ENCODE data around the gene CXCL14. TPM values are rescaled to one million over a fixed set of nuclear protein-coding genes. Genes with fewer than 3 reads are reported as not detected.

The CXCL14 gene
- total RNA-seq, 4 donors from 2014 or later, result 0.15 to 23.2 (median 3.8) TPM

GRCh38 chr5:135601466-135601865 lies 22.7 kb upstream of the CXCL14 start:
- WGBS, 2 donors (ENCODE audit: low coverage in 1 of 2), result 71% methylated on average over 1 of the region's 3 CpGs; no CpG with 5 or more reads in 1 of the 2 donors
- Histone ChIP-seq H3K27ac (no peak overlapping the region), H3K9me3 (no peaks in the 10 kb centered on the region), H3K36me3 (no peaks in the 10 kb centered on the region), H3K27me3 (peaks cover 8% of the 10 kb centered on the region), H3K4me3 (no peak overlapping the region), H3K4me1 (no peaks in the 10 kb centered on the region)
- TF ChIP-seq, protein P1, sequence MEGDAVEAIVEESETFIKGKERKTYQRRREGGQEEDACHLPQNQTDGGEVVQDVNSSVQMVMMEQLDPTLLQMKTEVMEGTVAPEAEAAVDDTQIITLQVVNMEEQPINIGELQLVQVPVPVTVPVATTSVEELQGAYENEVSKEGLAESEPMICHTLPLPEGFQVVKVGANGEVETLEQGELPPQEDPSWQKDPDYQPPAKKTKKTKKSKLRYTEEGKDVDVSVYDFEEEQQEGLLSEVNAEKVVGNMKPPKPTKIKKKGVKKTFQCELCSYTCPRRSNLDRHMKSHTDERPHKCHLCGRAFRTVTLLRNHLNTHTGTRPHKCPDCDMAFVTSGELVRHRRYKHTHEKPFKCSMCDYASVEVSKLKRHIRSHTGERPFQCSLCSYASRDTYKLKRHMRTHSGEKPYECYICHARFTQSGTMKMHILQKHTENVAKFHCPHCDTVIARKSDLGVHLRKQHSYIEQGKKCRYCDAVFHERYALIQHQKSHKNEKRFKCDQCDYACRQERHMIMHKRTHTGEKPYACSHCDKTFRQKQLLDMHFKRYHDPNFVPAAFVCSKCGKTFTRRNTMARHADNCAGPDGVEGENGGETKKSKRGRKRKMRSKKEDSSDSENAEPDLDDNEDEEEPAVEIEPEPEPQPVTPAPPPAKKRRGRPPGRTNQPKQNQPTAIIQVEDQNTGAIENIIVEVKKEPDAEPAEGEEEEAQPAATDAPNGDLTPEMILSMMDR (IDR thresholded peaks at IDR 0.05), result no peak
- TF ChIP-seq EP300 (IDR thresholded peaks at IDR 0.05), result no peak
- no peak for TF ChIP-seq POLR2AphosphoS5 (IDR thresholded peaks at IDR 0.05)
- TF ChIP-seq POLR2A (IDR thresholded peaks at IDR 0.05), result no peak
- no peak for ATAC-seq

DNA sequence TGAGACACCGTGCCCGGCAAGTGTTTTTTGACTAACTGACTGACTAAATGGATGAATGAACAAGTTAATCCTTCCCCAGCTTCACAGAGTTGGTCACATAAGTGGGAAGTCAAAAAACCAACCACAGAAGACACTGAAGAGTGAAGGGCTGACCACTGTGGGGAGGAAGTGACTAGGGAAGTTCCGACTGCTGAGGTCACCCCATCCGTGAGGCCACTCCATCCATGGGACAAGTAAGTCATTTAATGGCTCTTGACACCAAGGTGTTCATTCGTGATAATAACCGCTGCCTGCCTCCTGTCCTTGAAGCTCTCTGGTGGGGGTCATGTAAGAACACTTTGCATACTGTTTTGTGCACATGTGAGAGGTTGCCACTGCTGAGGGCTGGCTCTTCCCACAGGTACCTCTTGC lies 22.2 kb upstream of the CXCL14 start:
- Histone ChIP-seq H3K4me3 (no peak overlapping the region), H3K9me3 (no peaks in the 10 kb centered on the region), H3K36me3 (no peaks in the 10 kb centered on the region), H3K4me1 (no peaks in the 10 kb centered on the region), H3K27me3 (peaks cover 8% of the 10 kb centered on the region), H3K27ac (no peak overlapping the region)
- no peak for TF ChIP-seq EP300 (IDR thresholded peaks at IDR 0.05)
- TF ChIP-seq, protein P1 (IDR thresholded peaks at IDR 0.05), result no peak
- no peak for TF ChIP-seq POLR2AphosphoS5 (IDR thresholded peaks at IDR 0.05)
- no peak for TF ChIP-seq POLR2A (IDR thresholded peaks at IDR 0.05)
- WGBS, 2 donors (ENCODE audit: low coverage in 1 of 2), result 82 to 100% methylated on average over 2 to 5 of the region's 6 CpGs
- no peak for ATAC-seq

GRCh38 chr5:135600152-135600570 lies 21.4 kb upstream of the CXCL14 start:
- Histone ChIP-seq H3K27me3 (peaks cover 8% of the 10 kb centered on the region), H3K4me1 (no peaks in the 10 kb centered on the region), H3K4me3 (no peak overlapping the region), H3K36me3 (no peaks in the 10 kb centered on the region), H3K27ac (no peak overlapping the region), H3K9me3 (peaks cover 0 to 6% (median 0%) of the 10 kb centered on the region in 3 donors)
- 43 to 46% methylated on average over 4 of the region's 5 CpGs for WGBS, 2 donors (ENCODE audit: low coverage in 1 of 2)
- TF ChIP-seq POLR2A (IDR thresholded peaks at IDR 0.05) (no peak), EP300 (IDR thresholded peaks at IDR 0.05) (no peak), POLR2AphosphoS5 (IDR thresholded peaks at IDR 0.05) (no peak)
- TF ChIP-seq, protein P1 (IDR thresholded peaks at IDR 0.05), result no peak
- no peak for ATAC-seq

DNA sequence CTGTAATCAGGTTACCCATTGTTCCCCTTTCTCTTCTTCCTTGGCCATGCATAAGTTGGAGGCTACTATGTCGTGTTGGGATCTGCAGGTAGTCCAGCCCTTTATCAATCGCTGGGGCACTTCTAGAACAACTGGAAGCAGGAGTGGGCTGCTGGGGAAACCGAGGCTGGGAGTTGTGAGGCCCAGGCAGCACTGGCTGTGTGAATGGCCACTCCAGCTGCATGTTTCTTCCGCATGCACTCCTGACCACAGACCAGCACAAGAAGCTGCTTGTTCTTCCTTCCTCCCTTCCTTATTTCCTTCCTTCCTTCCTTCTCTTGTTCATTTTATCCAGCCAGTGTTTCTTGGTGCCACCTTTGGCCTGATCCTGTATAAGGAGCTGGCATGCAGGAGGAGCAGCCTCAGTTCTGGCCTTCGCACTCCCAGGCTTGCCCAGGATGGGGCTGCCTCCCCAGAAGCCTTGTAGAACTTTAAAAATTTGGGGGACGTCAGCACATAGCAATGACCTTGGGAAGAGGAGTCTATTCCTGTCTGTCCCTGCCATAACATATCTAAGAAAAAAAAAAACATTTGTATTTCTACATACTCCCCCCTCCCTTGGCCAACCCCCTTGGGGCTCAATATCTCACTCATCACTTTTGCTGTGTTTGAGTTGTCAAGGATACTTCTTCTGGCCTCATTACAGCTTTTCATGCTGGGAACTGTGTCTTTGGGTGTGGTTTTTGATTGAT lies 20.8 kb upstream of the CXCL14 start:
- TF ChIP-seq, protein P1 (IDR thresholded peaks at IDR 0.05), result no peak
- TF ChIP-seq EP300 (IDR thresholded peaks at IDR 0.05) (no peak), POLR2AphosphoS5 (IDR thresholded peaks at IDR 0.05) (no peak), POLR2A (IDR thresholded peaks at IDR 0.05) (no peak)
- no peaks in the 10 kb centered on the region for H3K36me3 ChIP-seq
- WGBS, 2 donors (ENCODE audit: low coverage in 1 of 2), result 67 to 78% methylated on average over 4 of the region's 6 CpGs
- no peak for ATAC-seq
- H3K27ac ChIP-seq, result no peak overlapping the region
- peaks cover 8% of the 10 kb centered on the region for H3K27me3 ChIP-seq
- no peaks in the 10 kb centered on the region for H3K4me1 ChIP-seq
- peaks cover 0 to 6% (median 0%) of the 10 kb centered on the region in 3 donors for H3K9me3 ChIP-seq
- H3K4me3 ChIP-seq, result no peak overlapping the region
